Nephron (organoid): ENCODE results near the gene RASA2.
"Not testable (repeated sequence)": the region's sequence is repeated elsewhere in the genome, so short reads cannot be mapped to it uniquely, and the experiment has no call there.

Source experiments
- H3K27ac Mint-ChIP-seq, 3 experiments: 2 replicates each; pipeline ENCODE4 v1.8.0; 2020; ENCODE audit warnings: mixed read lengths in 3 of 3, mild to moderate bottlenecking in 2 of 3, moderate library complexity in 1 of 3
- H3K27me3 Mint-ChIP-seq: 2 replicates; pipeline ENCODE4 v1.8.0; 2021; ENCODE audit warnings: low read depth, mild to moderate bottlenecking, moderate library complexity, mixed read lengths
- H3K36me3 Mint-ChIP-seq: 2 replicates; pipeline ENCODE4 v1.8.0; 2020; ENCODE audit warnings: low read depth, mixed read lengths
- H3K4me1 Mint-ChIP-seq: 2 replicates; pipeline ENCODE4 v1.8.0; 2020; ENCODE audit warnings: mixed read lengths
- H3K4me3 Mint-ChIP-seq, 3 experiments: 2 replicates each; pipeline ENCODE4 v1.8.0; 2020; ENCODE audit warnings: mild to moderate bottlenecking in 3 of 3, mixed read lengths in 3 of 3, moderate library complexity in 2 of 3
- H3K9me3 Mint-ChIP-seq: 2 replicates; pipeline ENCODE4 v1.8.0; 2020; ENCODE audit warnings: mixed read lengths
- CTCF ChIP-seq, 3 experiments: fragments of 200-600 bp; sonication (generic); IDR thresholded peaks; one replicate each; pipeline ENCODE4 v1.5.0; 2021; ENCODE audit warnings: antibody characterized with exemption in 3 of 3; ENCODE audit not compliant: unreplicated experiment in 3 of 3

Gene RASA2

GRCh38 chr3:141471160-141471559, 15.7 kb upstream of the RASA2 start:
- Mint-ChIP-seq H3K4me3 (no peak overlapping the region), H3K27ac (no peak overlapping the region), H3K4me1 (no peaks in the 10 kb centered on the region), H3K9me3 (peaks cover 7% of the 10 kb centered on the region), H3K36me3 (no peaks in the 10 kb centered on the region), H3K27me3 (peaks cover 6% of the 10 kb centered on the region)
- no peak for TF ChIP-seq CTCF (IDR thresholded peaks at IDR 0.05; ENCODE audit: unreplicated experiment in 3 of 3)

DNA sequence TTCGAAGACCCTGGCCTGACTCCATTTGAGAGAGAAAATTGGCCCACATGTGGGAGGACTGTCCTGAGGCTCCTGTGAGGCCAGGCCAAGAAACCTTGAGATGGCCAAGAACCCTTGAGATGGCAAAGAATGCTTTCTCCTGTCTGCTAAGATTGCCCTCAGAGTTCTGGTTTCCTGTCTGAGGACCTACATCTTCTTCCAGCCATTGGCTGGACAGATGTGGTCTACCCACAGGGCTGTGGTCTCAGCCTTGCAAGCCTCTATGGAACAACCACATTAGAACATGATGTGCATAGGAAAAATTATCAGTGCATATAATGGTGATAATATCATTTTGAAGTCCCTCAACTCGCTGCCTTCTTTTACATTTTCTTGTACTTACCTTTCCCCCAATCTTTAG, 10.8 kb upstream of the RASA2 start:
- H3K4me1 Mint-ChIP-seq, result no peaks in the 10 kb centered on the region
- no peak overlapping the region for H3K27ac Mint-ChIP-seq
- H3K9me3 Mint-ChIP-seq, result peaks cover 3% of the 10 kb centered on the region
- H3K27me3 Mint-ChIP-seq, result peaks cover 20% of the 10 kb centered on the region
- H3K4me3 Mint-ChIP-seq, result no peak overlapping the region
- no peaks in the 10 kb centered on the region for H3K36me3 Mint-ChIP-seq
- no peak for TF ChIP-seq CTCF (IDR thresholded peaks at IDR 0.05; ENCODE audit: unreplicated experiment in 3 of 3)

DNA sequence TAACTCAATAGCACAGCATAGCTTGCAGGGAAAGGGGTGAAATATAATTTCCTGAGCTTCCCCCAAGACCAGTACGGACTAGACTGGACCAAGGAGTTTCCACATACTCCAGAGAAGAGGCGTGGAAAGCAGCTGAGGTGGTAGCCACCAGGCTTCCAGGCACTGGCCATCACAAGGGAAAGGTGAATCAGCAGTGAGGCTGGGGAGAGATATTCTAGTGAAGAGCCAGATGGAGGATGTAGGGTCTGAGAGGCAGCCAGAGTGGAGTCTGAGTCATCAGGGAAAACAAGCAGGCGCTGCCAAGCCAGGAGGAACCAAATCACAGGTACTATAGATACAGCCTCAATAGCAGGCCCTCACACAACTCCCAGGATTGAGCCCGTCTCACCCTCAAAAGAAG, 9.6 kb upstream of the RASA2 start:
- TF ChIP-seq CTCF (IDR thresholded peaks at IDR 0.05; ENCODE audit: unreplicated experiment in 3 of 3), result no peak
- H3K4me3 Mint-ChIP-seq, result no peak overlapping the region
- no peaks in the 10 kb centered on the region for H3K4me1 Mint-ChIP-seq

DNA sequence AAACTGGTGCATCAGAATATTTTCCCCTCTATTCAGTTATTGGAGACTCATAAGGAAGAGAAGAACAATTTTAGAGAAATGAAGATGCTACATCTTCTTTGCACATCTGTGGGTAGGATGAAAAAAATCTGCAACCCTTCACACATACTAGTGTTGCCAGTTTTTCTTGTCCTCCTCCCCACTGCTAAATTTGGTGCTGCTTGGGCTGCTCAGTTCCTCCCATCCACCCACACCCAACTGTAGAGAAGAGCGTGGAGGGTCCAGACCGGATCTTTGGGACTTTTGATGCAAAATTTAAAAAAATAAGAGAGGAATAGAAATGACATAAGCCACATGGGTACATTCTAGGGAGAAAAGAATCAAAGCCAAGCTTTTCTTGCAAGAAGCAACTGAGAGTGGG, 8.7 kb upstream of the RASA2 start:
- Mint-ChIP-seq H3K36me3 (no peaks in the 10 kb centered on the region), H3K4me1 (no peaks in the 10 kb centered on the region), H3K27me3 (peaks cover 23% of the 10 kb centered on the region), H3K27ac (no peak overlapping the region), H3K9me3 (no peaks in the 10 kb centered on the region), H3K4me3 (no peak overlapping the region)
- TF ChIP-seq CTCF (IDR thresholded peaks at IDR 0.05; ENCODE audit: unreplicated experiment in 3 of 3), result no peak

More for the DNA sequence above, 9.6 kb upstream of the RASA2 start:
- H3K27me3 Mint-ChIP-seq, result peaks cover 25% of the 10 kb centered on the region
- peaks cover 3% of the 10 kb centered on the region for H3K9me3 Mint-ChIP-seq
- H3K36me3 Mint-ChIP-seq, result no peaks in the 10 kb centered on the region
- no peak overlapping the region for H3K27ac Mint-ChIP-seq

DNA sequence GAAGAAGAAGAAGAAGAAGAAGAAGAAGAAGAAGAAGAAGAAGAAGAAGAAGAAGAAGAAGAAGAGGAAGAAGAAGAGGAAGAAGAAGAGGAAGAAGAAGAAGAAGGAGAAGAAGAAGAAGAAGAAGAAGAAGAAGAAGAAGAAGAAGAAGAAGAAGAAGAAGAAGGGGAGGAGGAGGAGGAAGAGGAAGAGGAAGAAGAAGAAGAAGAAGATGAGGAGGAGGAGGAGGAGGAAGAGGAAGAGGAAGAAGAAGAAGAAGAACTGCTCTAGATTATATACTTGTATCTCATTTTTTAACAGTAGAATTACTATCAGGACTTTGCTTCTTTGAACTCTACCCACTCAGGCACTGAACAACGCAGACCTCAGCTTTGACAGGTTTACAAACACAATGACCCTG, 8.0 kb upstream of the RASA2 start:
- peaks cover 18% of the 10 kb centered on the region for H3K27me3 Mint-ChIP-seq
- not testable (repeated sequence) for H3K9me3 Mint-ChIP-seq, H3K27ac Mint-ChIP-seq, H3K4me1 Mint-ChIP-seq, H3K4me3 Mint-ChIP-seq, H3K36me3 Mint-ChIP-seq

DNA sequence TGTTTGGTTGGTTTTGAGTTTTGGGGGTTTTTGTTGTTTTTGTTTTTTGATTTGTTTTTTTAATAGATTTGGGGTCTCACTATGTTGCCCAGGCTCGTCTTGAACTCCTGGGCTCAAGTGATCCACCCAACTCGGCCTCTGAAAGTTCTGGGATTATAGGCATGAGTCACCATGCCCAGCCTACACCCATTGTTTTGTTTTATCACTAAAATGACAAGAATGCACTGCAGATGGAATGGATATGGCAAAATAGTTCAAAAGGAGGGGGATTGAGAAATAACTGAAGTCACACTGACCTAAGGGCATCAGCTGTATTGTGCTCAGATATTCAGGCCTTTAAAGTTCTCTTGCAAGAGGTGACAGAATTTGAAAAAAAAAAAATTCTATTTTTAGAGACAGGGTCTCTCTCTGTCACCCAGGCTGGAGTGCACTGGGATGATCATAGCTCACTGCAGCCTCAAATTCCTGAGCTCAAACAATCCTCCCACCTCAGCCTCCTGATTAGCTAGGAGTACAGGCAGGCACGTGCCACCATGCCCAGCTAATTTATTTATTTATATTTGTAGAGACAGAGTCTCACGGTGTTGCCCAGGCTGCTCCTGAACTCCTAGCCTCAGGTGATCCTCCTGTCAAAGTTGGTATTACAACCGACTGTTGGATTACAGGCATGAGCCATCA, 4.4 kb upstream of the RASA2 start:
- Mint-ChIP-seq H3K27ac (no peak overlapping the region), H3K4me3 (no peak overlapping the region), H3K4me1 (peaks cover 15% of the 10 kb centered on the region), H3K36me3 (no peaks in the 10 kb centered on the region), H3K27me3 (peaks cover 18% of the 10 kb centered on the region), H3K9me3 (no peaks in the 10 kb centered on the region)
- no peak for TF ChIP-seq CTCF (IDR thresholded peaks at IDR 0.05; ENCODE audit: unreplicated experiment in 3 of 3)
